Hepatocyte (in vitro differentiated cells): ENCODE results near the gene SUPT3H. TPM values are rescaled to one million over a fixed set of nuclear protein-coding genes. Genes with fewer than 3 reads are reported as not detected.
"Not testable (repeated sequence)": the region's sequence is repeated elsewhere in the genome, so short reads cannot be mapped to it uniquely, and the experiment has no call there.

Experiments used
- DNase-seq: peaks from one replicate; pipeline ENCODE4 v3.0.0-alpha.2; 2016; ENCODE audit warnings: low spot score
- H2AFZ ChIP-seq: fragments of 200-600 bp; sonication (generic); 2 replicates; pipeline ENCODE4 v1.6.0; 2016; ENCODE audit warnings: antibody characterized with exemption, mild to moderate bottlenecking
- H3K27ac ChIP-seq: fragments of 200-600 bp; sonication (generic); 2 replicates; pipeline ENCODE4 v1.5.1; 2016; ENCODE audit warnings: mild to moderate bottlenecking
- H3K27me3 ChIP-seq: fragments of 200-600 bp; sonication (generic); 2 replicates; pipeline ENCODE4 v1.6.1; 2016
- H3K36me3 ChIP-seq: fragments of 200-600 bp; sonication (generic); replicated peaks from 2 replicates; pipeline ENCODE4 v1.5.1; 2016; ENCODE audit warnings: low read depth; ENCODE audit not compliant: insufficient read depth
- H3K4me1 ChIP-seq: fragments of 200-600 bp; sonication (generic); 2 replicates; pipeline ENCODE4 v1.5.1; 2016; ENCODE audit warnings: mild to moderate bottlenecking, moderate library complexity; ENCODE audit not compliant: insufficient read depth
- H3K4me2 ChIP-seq: fragments of 200-600 bp; sonication (generic); 2 replicates; pipeline ENCODE4 v1.6.0; 2016
- H3K4me3 ChIP-seq: fragments of 200-600 bp; sonication (generic); 2 replicates; pipeline ENCODE4 v1.5.1; 2016; ENCODE audit warnings: mild to moderate bottlenecking
- H3K79me2 ChIP-seq: fragments of 200-600 bp; sonication (generic); 2 replicates; pipeline ENCODE4 v1.6.0; 2017; ENCODE audit warnings: mild to moderate bottlenecking
- H3K9me2 ChIP-seq: fragments of 200-600 bp; sonication (generic); replicated peaks from 2 replicates; pipeline ENCODE4 v1.6.0; 2017; ENCODE audit warnings: mild to moderate bottlenecking; ENCODE audit not compliant: insufficient read depth
- H3K9me3 ChIP-seq: fragments of 200-600 bp; sonication (generic); 2 replicates; pipeline ENCODE4 v1.5.1; 2016; ENCODE audit warnings: low read depth, mild to moderate bottlenecking
- H4K20me1 ChIP-seq: fragments of 200-600 bp; sonication (generic); 2 replicates; pipeline ENCODE4 v1.6.0; 2016; ENCODE audit warnings: mild to moderate bottlenecking; ENCODE audit not compliant: insufficient read depth, poor library complexity, severe bottlenecking
- EZH2 ChIP-seq: fragments of 200-600 bp; sonication (generic); IDR thresholded peaks from 2 replicates; pipeline ENCODE4 v1.6.1; 2016; ENCODE audit warnings: antibody characterized with exemption, mild to moderate bottlenecking, borderline replicate concordance
- EZH2phosphoT487 ChIP-seq: fragments of 200-600 bp; sonication (generic); IDR thresholded peaks from one replicate; pipeline ENCODE4 v1.6.1; 2018; ENCODE audit warnings: antibody characterized with exemption, mild to moderate bottlenecking, low read depth, moderate library complexity; ENCODE audit not compliant: unreplicated experiment, severe bottlenecking
- WGBS: methylation state at CpG from one replicate; pipeline ENCODE4 v1.1.6; 2016; ENCODE audit warnings: low lambda C conversion rate; ENCODE audit errors: missing lambda C conversion rate; 5-methylcytosine and 5-hydroxymethylcytosine counted together
- polyA plus RNA-seq: library from polyadenylated mRNA; unstranded; fragments of >200 nt; fragmentation: Nextera tagmentation; extraction: Ambion mirVana; gene quantifications from 2 replicates; pipeline ENCODE4 v1.2.1, GENCODE V29; 2016
- total RNA-seq: library from RNA; depleted of rRNA; stranded (reverse); fragments of >200 nt; gene quantifications from 2 replicates; pipeline ENCODE4 v1.2.3, GENCODE V29; 2014
- TF ChIP-seq, protein P1 (sequence below): fragments of 200-600 bp; sonication (generic); IDR thresholded peaks from 2 replicates; pipeline ENCODE4 v1.5.1; 2016; ENCODE audit warnings: antibody characterized with exemption, mild to moderate bottlenecking; ENCODE audit not compliant: poor library complexity

The SUPT3H gene
- total and polyA plus RNA-seq, 2 experiments from 2014 or later = 6.8 to 7.7 TPM

DNA sequence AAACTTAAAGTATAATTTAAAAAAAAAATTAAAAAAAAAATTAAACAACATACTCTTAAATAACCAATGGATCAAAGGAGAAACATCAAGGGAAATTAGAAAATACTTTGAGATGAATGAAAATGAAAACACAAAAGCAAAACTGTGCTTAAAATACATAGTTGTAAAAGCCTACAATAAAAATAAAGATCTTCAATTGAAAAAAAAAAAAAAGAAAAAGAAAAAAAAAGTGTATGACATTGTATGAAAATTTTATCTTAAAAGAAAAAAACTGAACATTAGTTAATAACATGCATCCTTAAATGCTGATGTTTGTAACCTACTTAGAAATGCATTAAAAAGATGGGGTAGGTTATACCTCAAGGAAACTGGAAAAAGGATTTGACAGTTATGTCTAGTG lies 501.1 kb downstream of the SUPT3H start:
- not testable (repeated sequence) for H3K36me3 ChIP-seq, H4K20me1 ChIP-seq, H3K27ac ChIP-seq, H3K9me3 ChIP-seq, H2AFZ ChIP-seq, H3K79me2 ChIP-seq, DNase-seq, H3K27me3 ChIP-seq, H3K4me2 ChIP-seq, H3K9me2 ChIP-seq, H3K4me1 ChIP-seq, H3K4me3 ChIP-seq

DNA sequence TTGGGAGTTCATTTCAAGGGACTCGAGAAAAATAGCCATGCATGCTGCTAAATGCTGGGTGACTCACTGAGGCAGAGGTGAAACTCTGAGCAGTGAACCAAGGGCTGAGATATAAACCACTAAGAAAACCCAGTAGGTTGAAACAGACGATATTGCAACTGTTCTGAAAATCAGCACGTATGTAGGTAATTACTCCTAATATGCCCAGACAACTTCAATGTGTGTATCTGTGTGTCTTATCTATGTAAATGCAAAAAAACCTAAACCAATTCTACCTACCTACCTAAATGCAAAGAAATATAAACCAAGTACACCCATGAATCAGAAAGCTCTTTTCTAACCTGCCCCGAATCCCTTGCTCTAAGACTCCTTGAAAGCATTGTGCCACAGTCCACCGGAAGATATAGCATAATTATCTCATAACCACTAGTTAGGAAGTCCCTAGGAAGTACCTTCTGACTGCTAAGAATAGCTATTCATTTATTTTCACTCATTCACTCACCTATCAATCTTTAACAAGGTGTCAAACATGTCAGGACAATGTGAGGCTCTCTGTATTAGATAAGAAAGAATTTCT lies 508.3 kb downstream of the SUPT3H start:
- H3K4me3 ChIP-seq = no peak overlapping the region
- no peaks in the 10 kb centered on the region for H3K36me3 ChIP-seq
- H2AFZ ChIP-seq = no peak overlapping the region
- H3K4me1 ChIP-seq = no peaks in the 10 kb centered on the region
- no peaks in the 10 kb centered on the region for H4K20me1 ChIP-seq
- H3K9me2 ChIP-seq = no peaks in the 10 kb centered on the region
- no peak for DNase-seq
- H3K9me3 ChIP-seq = no peaks in the 10 kb centered on the region
- H3K79me2 ChIP-seq = no peaks in the 10 kb centered on the region
- no peak for TF ChIP-seq EZH2phosphoT487
- TF ChIP-seq, protein P1, sequence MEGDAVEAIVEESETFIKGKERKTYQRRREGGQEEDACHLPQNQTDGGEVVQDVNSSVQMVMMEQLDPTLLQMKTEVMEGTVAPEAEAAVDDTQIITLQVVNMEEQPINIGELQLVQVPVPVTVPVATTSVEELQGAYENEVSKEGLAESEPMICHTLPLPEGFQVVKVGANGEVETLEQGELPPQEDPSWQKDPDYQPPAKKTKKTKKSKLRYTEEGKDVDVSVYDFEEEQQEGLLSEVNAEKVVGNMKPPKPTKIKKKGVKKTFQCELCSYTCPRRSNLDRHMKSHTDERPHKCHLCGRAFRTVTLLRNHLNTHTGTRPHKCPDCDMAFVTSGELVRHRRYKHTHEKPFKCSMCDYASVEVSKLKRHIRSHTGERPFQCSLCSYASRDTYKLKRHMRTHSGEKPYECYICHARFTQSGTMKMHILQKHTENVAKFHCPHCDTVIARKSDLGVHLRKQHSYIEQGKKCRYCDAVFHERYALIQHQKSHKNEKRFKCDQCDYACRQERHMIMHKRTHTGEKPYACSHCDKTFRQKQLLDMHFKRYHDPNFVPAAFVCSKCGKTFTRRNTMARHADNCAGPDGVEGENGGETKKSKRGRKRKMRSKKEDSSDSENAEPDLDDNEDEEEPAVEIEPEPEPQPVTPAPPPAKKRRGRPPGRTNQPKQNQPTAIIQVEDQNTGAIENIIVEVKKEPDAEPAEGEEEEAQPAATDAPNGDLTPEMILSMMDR = no peak
- TF ChIP-seq EZH2 = no peak
- 64% methylated on average over 5 of the region's 5 CpGs for WGBS
- peak overlapping the region; percentile 46 for H3K4me2 ChIP-seq
- H3K27me3 ChIP-seq = no peaks in the 10 kb centered on the region
- H3K27ac ChIP-seq = no peak overlapping the region

DNA sequence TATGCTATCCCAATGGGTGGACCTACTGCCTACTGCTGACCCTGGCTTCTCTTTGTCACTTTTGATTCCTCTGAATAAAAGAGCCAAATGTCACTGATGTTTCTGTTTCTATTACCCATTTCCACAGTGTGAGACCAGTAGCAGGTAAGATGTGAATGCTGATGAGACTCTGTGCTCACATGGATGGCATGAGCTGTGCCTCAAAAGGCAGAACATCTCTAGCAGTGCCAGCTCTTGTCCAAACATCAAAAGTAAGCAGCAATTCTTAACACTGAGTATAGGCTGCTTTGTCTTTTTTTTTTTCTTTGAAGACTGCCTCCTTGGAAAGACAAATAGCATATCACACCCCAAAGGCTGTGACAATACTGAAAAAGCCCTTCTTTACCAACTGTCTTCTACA lies 508.8 kb downstream of the SUPT3H start:
- H3K4me3 ChIP-seq = no peak overlapping the region
- H3K4me2 ChIP-seq = peak overlapping the region; percentile 46
- H3K27me3 ChIP-seq = no peaks in the 10 kb centered on the region
- no peaks in the 10 kb centered on the region for H3K36me3 ChIP-seq
- no peak overlapping the region for H3K27ac ChIP-seq
- TF ChIP-seq, protein P1 = no peak
- no peak for TF ChIP-seq EZH2
- TF ChIP-seq EZH2phosphoT487 = no peak
- no peaks in the 10 kb centered on the region for H3K9me3 ChIP-seq
- H4K20me1 ChIP-seq = no peaks in the 10 kb centered on the region
- no peaks in the 10 kb centered on the region for H3K4me1 ChIP-seq
- no peaks in the 10 kb centered on the region for H3K9me2 ChIP-seq
- no peak overlapping the region for H2AFZ ChIP-seq
- no peaks in the 10 kb centered on the region for H3K79me2 ChIP-seq
- no peak for DNase-seq

DNA sequence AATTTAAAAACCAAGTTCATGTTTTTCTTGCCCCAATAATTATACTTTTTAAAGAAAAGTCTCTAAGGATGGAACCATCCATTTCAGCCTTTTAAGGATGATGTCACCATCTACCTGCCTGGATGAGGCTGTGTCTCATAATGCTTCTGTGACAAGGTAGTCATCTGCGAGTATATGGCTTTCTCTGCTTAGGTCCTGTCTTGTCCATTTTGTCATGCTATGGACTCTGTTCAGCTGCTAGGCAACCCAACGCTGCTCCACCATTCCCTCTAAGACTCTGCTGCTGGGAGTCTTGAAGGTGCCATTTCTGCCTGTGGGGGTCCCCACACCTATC lies 509.4 kb downstream of the SUPT3H start:
- Histone ChIP-seq H3K36me3 (no peaks in the 10 kb centered on the region), H4K20me1 (no peaks in the 10 kb centered on the region), H3K9me3 (no peaks in the 10 kb centered on the region), H3K9me2 (no peaks in the 10 kb centered on the region), H3K79me2 (no peaks in the 10 kb centered on the region), H2AFZ (no peak overlapping the region), H3K27me3 (no peaks in the 10 kb centered on the region), H3K4me3 (no peak overlapping the region), H3K4me1 (no peaks in the 10 kb centered on the region), H3K27ac (no peak overlapping the region), H3K4me2 (no peak overlapping the region)
- 93% methylated on average over 2 of the region's 2 CpGs for WGBS
- TF ChIP-seq EZH2 (no peak), EZH2phosphoT487 (no peak)
- TF ChIP-seq, protein P1 = no peak
- no peak for DNase-seq
